ENCODE measurements around the gene AGR2.

DNA sequence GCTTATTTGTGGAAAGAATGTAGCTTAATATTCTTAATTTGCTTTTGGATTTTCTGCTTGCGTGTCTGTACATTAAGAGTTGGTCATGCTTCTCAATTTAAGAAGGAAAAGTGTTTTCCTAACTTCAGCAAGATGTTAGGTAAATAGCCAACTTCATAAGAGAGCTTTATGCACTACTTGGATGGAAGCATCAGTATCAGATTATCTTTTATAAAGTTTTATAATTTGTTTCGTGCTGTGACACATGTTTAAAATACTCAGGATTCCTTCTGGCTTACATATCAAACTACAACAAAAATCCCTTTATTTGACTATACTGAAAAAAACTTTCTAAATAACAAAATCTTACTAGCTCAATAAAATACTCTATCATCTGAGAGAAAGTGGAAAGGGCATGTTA, 34.8 kb upstream of the AGR2 start:
- TF ChIP-seq, protein P1, sequence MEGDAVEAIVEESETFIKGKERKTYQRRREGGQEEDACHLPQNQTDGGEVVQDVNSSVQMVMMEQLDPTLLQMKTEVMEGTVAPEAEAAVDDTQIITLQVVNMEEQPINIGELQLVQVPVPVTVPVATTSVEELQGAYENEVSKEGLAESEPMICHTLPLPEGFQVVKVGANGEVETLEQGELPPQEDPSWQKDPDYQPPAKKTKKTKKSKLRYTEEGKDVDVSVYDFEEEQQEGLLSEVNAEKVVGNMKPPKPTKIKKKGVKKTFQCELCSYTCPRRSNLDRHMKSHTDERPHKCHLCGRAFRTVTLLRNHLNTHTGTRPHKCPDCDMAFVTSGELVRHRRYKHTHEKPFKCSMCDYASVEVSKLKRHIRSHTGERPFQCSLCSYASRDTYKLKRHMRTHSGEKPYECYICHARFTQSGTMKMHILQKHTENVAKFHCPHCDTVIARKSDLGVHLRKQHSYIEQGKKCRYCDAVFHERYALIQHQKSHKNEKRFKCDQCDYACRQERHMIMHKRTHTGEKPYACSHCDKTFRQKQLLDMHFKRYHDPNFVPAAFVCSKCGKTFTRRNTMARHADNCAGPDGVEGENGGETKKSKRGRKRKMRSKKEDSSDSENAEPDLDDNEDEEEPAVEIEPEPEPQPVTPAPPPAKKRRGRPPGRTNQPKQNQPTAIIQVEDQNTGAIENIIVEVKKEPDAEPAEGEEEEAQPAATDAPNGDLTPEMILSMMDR (IDR thresholded peaks at IDR 0.05) = no peak
- no peak for TF ChIP-seq POLR2A (IDR thresholded peaks at IDR 0.05)

Measured in uterus (tissue), 2 donors.